ENCODE results near the gene CCDC102B. TPM values are rescaled to one million over a fixed set of nuclear protein-coding genes. Genes with fewer than 3 reads are reported as not detected.
"Not testable (repeated sequence)": the region's sequence is repeated elsewhere in the genome, so short reads cannot be mapped to it uniquely, and the experiment has no call there.

The CCDC102B gene
- total RNA-seq, 1 donor from 2014 or later: 1.3 TPM

DNA sequence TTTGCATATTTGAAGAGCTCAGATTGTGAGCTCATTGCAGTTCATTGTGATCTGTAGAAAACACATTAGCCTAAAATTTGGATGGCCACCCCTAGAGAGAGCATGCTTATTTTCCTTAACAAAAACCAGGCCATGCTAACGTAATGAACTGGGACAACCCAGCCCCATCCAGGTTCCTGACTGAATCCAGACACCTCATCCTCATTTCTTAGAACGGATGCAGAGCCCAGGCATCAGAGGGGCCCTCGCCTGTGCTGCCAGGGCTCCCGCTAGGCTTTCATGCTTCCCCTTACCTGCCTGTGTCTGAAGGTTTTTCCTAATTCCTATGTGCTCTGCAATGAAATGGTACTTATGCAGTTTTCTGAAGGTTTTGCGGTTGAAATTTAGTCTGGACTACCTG is 171.1 kb downstream of the CCDC102B start:
- no peaks in the 10 kb centered on the region for H3K27me3 Mint-ChIP-seq (ENCODE audit: low read depth)
- DNase-seq (ENCODE audit: low spot score): no peak
- H3K27ac Mint-ChIP-seq: no peak overlapping the region
- H3K4me3 Mint-ChIP-seq (ENCODE audit: low read depth): no peak overlapping the region
- intact Hi-C loops (cut with micrococcal nuclease): no loop called here
- no peaks in the 10 kb centered on the region for H3K36me3 Mint-ChIP-seq (ENCODE audit: low read depth)
- H3K9me3 Mint-ChIP-seq: no peaks in the 10 kb centered on the region
- no peaks in the 10 kb centered on the region for H3K4me1 Mint-ChIP-seq (ENCODE audit: low read depth)

DNA sequence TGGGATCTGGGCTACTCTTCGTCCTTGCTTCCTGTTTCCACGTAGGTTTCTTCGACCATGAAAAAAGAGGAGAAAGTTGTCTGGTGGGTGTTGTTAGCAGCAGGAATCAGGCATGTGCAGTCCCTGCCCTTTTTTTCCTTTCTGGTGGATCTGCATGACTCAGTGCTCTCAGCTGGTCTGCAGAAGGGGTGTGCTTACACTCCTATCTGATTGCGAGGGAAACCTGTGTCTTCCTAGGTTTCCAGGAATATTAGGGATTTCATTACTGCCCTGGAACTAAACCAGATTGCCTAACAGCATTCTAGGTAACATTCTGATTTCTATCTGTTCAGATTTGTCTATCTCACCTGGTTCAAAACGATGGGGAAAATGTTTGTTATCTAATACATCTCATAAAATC is 174.3 kb downstream of the CCDC102B start:
- no peaks in the 10 kb centered on the region for H3K4me1 Mint-ChIP-seq (ENCODE audit: low read depth)
- DNase-seq (ENCODE audit: low spot score): no peak
- H3K27me3 Mint-ChIP-seq (ENCODE audit: low read depth): no peaks in the 10 kb centered on the region
- H3K4me3 Mint-ChIP-seq (ENCODE audit: low read depth): no peak overlapping the region
- no peaks in the 10 kb centered on the region for H3K36me3 Mint-ChIP-seq (ENCODE audit: low read depth)
- intact Hi-C loops (cut with micrococcal nuclease): no loop called here
- no peak overlapping the region for H3K27ac Mint-ChIP-seq
- H3K9me3 Mint-ChIP-seq: no peaks in the 10 kb centered on the region

DNA sequence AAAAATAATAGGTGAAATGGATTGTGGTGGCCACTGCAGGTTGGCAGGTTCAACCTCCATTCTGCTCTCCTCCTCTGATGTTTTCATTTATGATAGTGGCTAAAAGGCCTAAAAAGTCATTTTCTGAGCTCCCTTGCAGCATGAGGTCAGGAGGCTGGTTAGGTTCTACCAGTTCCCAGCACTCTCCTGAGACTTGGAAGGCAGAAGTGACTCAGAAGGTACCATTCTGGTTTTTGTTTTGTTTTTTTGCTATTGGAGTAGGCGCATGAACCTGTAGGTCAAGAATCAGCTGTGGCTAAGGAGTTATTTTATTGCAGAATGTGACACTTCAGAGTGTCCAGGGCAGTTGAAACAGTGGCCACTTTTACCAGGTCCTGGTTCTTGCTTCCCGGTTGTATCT is 181.9 kb downstream of the CCDC102B start:
- no peaks in the 10 kb centered on the region for H3K4me1 Mint-ChIP-seq (ENCODE audit: low read depth)
- DNase-seq (ENCODE audit: low spot score): no peak
- H3K27me3 Mint-ChIP-seq (ENCODE audit: low read depth): no peaks in the 10 kb centered on the region
- H3K36me3 Mint-ChIP-seq (ENCODE audit: low read depth): no peaks in the 10 kb centered on the region
- no peaks in the 10 kb centered on the region for H3K9me3 Mint-ChIP-seq
- no peak overlapping the region for H3K4me3 Mint-ChIP-seq (ENCODE audit: low read depth)
- intact Hi-C loops (cut with micrococcal nuclease): no loop called here
- H3K27ac Mint-ChIP-seq: no peak overlapping the region

DNA sequence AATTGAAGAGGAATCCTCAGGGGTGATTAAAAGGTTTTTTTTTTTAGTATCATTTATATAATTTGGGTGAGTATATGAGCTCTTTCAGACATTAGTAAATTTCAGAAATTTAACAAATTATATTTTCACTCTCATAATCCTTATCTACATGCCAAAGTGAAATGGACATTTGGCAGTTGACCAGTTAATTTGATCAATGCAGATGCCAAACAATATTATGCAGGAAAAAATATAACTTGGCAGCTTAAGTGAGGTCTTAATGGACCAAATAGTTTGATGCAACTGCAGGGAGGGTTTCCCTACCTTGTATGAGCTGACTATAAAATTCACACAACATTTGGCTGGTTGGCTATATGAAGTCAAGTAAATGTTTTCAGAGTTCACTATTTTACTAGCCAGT is 185.2 kb downstream of the CCDC102B start:
- DNase-seq (ENCODE audit: low spot score): no peak
- H3K4me3 Mint-ChIP-seq (ENCODE audit: low read depth): no peak overlapping the region
- intact Hi-C loops (cut with micrococcal nuclease): no loop called here
- H3K27ac Mint-ChIP-seq: no peak overlapping the region
- H3K36me3 Mint-ChIP-seq (ENCODE audit: low read depth): no peaks in the 10 kb centered on the region
- H3K4me1 Mint-ChIP-seq (ENCODE audit: low read depth): no peaks in the 10 kb centered on the region
- H3K27me3 Mint-ChIP-seq (ENCODE audit: low read depth): no peaks in the 10 kb centered on the region
- no peaks in the 10 kb centered on the region for H3K9me3 Mint-ChIP-seq

DNA sequence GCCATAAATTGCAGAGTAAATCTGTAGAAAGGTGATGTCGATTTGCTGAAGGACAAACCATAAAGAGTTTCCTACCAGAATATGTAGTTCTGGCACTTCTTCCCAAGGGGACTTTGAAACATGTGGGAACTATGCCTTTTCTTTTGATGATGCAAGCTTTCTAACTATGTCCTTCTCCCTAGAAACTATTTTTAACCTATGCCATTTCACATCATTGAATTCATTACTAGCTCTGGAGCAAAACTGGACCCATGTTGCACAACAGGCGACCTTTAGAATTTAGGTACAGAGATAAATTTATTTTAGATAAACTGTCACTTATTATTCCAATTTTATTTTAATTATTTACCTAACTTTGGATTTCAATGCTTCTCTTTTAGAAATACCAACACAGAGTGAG is 186.5 kb downstream of the CCDC102B start:
- no peak for DNase-seq (ENCODE audit: low spot score)
- H3K27me3 Mint-ChIP-seq (ENCODE audit: low read depth): no peaks in the 10 kb centered on the region
- no peak overlapping the region for H3K4me3 Mint-ChIP-seq (ENCODE audit: low read depth)
- intact Hi-C loops (cut with micrococcal nuclease): no loop called here
- H3K9me3 Mint-ChIP-seq: no peaks in the 10 kb centered on the region
- H3K4me1 Mint-ChIP-seq (ENCODE audit: low read depth): no peaks in the 10 kb centered on the region
- H3K36me3 Mint-ChIP-seq (ENCODE audit: low read depth): no peaks in the 10 kb centered on the region
- no peak overlapping the region for H3K27ac Mint-ChIP-seq

DNA sequence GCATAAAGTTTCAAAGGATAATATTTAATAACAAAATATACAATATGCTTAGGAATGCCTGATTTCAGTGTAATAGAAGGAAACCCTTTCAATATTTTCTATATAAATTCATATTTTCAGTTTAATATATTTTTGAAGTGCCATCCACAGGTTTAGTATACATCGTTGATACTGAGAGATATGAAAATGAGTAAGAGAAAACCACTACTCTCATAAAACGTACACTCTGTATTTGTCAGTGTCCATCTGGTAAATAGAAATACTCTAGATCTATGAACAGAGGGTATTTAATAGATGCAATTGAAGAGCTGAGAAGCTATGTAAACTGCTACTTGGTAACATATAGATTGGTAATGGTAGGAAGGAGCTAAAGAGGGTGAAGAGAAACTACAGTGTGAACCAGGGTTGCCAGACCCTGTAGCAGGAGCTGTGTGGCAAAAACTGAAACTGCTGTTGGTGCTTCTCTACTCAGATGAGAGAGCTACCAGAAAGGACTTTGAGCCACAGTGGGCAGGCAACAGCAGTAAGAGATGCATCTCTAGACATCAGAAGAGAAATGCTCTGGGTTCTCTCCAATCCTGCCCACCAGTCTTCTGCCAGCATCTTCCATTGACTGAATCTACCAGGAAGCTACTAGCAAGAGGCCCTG is 187.4 kb downstream of the CCDC102B start:
- Mint-ChIP-seq H3K27me3 (ENCODE audit: low read depth) (no peaks in the 10 kb centered on the region), H3K4me1 (ENCODE audit: low read depth) (no peaks in the 10 kb centered on the region), H3K27ac (no peak overlapping the region), H3K4me3 (ENCODE audit: low read depth) (no peak overlapping the region), H3K9me3 (no peaks in the 10 kb centered on the region), H3K36me3 (ENCODE audit: low read depth) (no peaks in the 10 kb centered on the region)
- no peak for DNase-seq (ENCODE audit: low spot score)
- intact Hi-C loops (cut with micrococcal nuclease): no loop called here

DNA sequence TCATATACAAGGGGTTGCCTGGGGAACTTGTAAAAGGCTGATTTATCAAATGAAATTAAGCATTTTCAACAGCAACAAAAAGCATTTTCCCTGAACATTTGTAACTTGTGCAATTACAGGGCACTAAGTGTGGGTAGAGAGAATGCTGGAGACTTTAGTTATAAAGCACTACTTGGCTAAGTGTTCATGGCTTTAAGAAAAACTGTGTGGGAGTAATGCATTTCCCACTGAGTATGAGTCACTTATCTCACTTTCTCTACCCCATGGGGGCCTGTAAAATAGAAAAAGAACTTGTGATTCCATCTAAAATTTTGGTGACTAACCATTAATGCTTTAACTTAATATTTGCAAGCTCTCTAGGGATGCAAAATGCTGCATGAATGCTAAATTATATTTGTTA is 193.4 kb downstream of the CCDC102B start:
- Mint-ChIP-seq H3K27ac (no peak overlapping the region), H3K36me3 (ENCODE audit: low read depth) (no peaks in the 10 kb centered on the region), H3K27me3 (ENCODE audit: low read depth) (peaks cover 2% of the 10 kb centered on the region), H3K4me1 (ENCODE audit: low read depth) (peaks cover 2% of the 10 kb centered on the region), H3K4me3 (ENCODE audit: low read depth) (no peak overlapping the region), H3K9me3 (no peaks in the 10 kb centered on the region)
- no peak for DNase-seq (ENCODE audit: low spot score)
- intact Hi-C loops (cut with micrococcal nuclease): no loop called here

DNA sequence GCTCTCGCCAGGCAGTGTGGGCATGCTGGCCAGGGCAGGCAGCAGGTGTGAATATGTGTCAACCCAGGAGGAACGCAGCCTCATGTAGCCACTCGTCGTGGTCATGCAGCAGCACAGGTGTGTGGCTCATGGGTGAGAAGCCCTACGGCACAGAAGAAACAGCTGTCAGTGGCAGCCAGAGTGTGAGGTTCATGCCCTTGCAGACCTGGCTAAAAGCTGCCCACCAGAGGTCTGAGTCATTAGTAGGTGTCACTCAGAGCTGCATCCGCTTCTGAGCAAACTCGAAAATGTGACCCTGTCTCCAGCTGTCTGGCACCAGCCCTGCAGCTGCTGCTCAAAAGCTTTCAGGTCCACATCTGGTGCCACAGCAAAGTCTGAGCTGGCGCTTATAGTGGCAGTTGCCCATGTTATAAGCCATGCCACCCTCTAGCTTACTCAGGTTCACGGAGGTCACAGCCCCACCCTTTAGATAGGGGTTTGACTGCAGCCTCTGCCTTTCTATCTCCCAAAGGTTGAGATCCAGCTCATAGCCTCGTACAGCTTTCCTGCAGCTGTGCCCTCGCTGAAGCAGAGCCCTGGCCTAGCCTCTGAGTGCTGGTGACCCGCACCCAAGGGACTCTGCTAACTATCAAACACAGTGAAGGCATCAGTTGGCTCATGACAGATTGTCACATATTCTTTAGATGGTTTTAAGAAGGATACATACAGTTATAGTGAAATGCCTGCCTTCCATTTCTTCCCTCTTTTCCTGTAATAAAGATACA is 195.0 kb downstream of the CCDC102B start:
- H3K4me3 Mint-ChIP-seq (ENCODE audit: low read depth): no peak overlapping the region
- H3K36me3 Mint-ChIP-seq (ENCODE audit: low read depth): no peaks in the 10 kb centered on the region
- no peak overlapping the region for H3K27ac Mint-ChIP-seq
- H3K4me1 Mint-ChIP-seq (ENCODE audit: low read depth): peaks cover 2% of the 10 kb centered on the region
- no peaks in the 10 kb centered on the region for H3K9me3 Mint-ChIP-seq
- DNase-seq (ENCODE audit: low spot score): no peak
- H3K27me3 Mint-ChIP-seq (ENCODE audit: low read depth): peaks cover 2% of the 10 kb centered on the region
- intact Hi-C loops (cut with micrococcal nuclease): no loop called here

DNA sequence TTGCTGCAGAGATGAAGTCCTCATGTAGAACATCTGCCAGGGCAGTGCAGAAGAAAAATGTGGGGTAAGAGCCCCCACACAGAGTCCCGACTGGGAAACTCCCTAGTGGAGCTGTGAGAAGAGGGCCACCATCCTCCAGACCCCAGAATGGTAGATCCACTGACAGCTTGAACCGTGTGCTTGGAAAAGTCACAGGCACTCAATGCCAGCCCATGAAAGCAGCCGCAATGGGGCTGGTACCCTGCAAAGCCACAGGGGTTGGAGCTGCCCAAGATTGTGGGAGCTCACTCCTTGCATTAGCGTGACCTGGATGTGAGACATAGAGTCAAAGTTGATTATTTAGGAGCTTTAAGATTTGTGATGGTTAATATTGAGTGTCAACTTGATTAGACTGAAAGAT is 197.8 kb downstream of the CCDC102B start:
- Mint-ChIP-seq H3K9me3 (no peaks in the 10 kb centered on the region), H3K36me3 (ENCODE audit: low read depth) (no peaks in the 10 kb centered on the region), H3K27ac (no peak overlapping the region), H3K4me3 (ENCODE audit: low read depth) (no peak overlapping the region), H3K27me3 (ENCODE audit: low read depth) (peaks cover 2% of the 10 kb centered on the region), H3K4me1 (ENCODE audit: low read depth) (peaks cover 2% of the 10 kb centered on the region)
- intact Hi-C loops (cut with micrococcal nuclease): no loop called here
- DNase-seq (ENCODE audit: low spot score): no peak

DNA sequence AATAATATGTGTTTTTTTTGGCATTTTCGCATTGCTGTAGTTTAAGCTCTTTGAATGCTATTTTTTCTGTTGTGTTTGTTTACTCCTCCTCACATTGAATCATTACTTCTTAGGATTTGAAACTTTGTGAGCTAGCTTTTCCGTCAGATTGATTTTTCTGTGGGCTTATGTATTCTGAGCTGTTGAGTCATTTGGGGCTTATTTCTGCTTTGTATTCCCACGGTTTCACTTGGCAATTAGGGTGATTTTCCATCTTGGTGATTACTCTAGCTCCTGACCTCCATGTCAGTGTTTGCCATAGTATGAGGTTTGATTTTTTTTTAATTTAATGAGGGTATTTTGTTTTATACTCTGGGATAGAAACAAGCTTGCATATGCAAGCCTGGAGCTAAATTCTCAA is 200.0 kb downstream of the CCDC102B start:
- no peak overlapping the region for H3K27ac Mint-ChIP-seq
- H3K9me3 Mint-ChIP-seq: no peaks in the 10 kb centered on the region
- H3K27me3 Mint-ChIP-seq (ENCODE audit: low read depth): peaks cover 2% of the 10 kb centered on the region
- intact Hi-C loops (cut with micrococcal nuclease): no loop called here
- no peak for DNase-seq (ENCODE audit: low spot score)
- no peaks in the 10 kb centered on the region for H3K36me3 Mint-ChIP-seq (ENCODE audit: low read depth)
- H3K4me3 Mint-ChIP-seq (ENCODE audit: low read depth): no peak overlapping the region
- H3K4me1 Mint-ChIP-seq (ENCODE audit: low read depth): no peaks in the 10 kb centered on the region

DNA sequence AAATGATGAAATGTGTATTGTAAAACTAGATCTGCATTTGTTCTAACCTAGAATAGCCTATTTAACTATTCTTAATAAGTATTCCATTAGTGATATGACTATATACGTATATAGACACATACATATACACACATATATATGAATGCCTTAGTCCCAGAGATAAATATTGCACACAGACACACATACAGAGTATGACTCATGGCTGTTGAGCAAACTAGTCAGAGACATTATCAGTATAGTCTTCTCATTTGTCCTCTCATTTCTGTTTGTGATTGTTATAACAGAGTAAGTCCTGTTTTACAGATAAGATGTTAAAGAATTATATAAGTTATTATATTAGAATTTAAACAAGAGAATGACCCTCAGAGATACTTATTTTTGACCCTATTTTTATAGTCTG is 202.5 kb downstream of the CCDC102B start:
- Mint-ChIP-seq H3K27me3 (ENCODE audit: low read depth) (no peaks in the 10 kb centered on the region), H3K27ac (no peak overlapping the region), H3K4me1 (ENCODE audit: low read depth) (no peaks in the 10 kb centered on the region), H3K9me3 (no peaks in the 10 kb centered on the region), H3K4me3 (ENCODE audit: low read depth) (no peak overlapping the region), H3K36me3 (ENCODE audit: low read depth) (no peaks in the 10 kb centered on the region)
- intact Hi-C loops (cut with micrococcal nuclease): no loop called here
- no peak for DNase-seq (ENCODE audit: low spot score)

DNA sequence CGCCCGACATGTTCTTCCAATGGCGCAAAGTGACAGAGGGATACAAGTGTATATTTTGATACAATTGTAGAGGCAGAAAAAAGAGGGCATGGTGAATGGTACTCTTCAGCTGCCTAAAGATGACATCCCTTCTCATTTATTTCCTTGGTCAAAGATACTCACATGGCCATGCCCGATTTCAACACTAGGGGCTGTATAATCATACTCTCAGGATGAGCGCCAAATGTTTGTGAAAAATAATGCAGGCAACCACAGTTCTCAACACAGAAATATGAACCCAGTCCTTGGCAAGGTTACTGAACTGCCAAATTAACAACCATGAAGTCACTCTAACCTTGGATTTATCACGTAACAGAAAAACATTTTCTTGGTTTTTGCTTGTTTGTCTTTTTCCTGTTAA is 204.4 kb downstream of the CCDC102B start:
- H3K27ac Mint-ChIP-seq: no peak overlapping the region
- intact Hi-C loops (cut with micrococcal nuclease): no loop called here
- H3K9me3 Mint-ChIP-seq: no peaks in the 10 kb centered on the region
- H3K36me3 Mint-ChIP-seq (ENCODE audit: low read depth): no peaks in the 10 kb centered on the region
- H3K27me3 Mint-ChIP-seq (ENCODE audit: low read depth): no peaks in the 10 kb centered on the region
- H3K4me3 Mint-ChIP-seq (ENCODE audit: low read depth): no peak overlapping the region
- no peaks in the 10 kb centered on the region for H3K4me1 Mint-ChIP-seq (ENCODE audit: low read depth)
- no peak for DNase-seq (ENCODE audit: low spot score)

DNA sequence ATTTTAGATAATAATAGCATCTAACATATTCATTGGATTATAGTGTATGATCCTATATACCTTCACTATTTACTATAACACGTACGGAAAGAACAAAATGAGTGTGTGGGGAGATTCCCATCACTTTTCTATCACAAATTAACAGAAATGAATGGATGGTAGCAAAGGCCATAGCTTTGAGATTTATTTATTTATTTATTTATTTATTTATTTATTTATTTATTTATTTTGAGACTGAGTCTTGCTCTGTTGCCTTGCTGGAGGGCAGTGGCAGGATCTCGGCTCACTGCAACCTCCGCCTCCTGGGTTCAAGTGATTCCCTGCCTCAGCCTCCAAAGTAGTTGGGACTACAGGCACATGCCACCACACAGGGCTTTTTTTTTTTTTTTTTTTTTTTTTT is 208.3 kb downstream of the CCDC102B start:
- H3K27me3 Mint-ChIP-seq (ENCODE audit: low read depth); H3K27ac Mint-ChIP-seq; DNase-seq (ENCODE audit: low spot score); H3K4me3 Mint-ChIP-seq (ENCODE audit: low read depth); H3K36me3 Mint-ChIP-seq (ENCODE audit: low read depth); H3K9me3 Mint-ChIP-seq; intact Hi-C loops (cut with micrococcal nuclease); H3K4me1 Mint-ChIP-seq (ENCODE audit: low read depth): not testable (repeated sequence)
